Inferior parietal cortex (tissue), 1 donor: ENCODE results near the gene KRT73.

ENCODE experiments used
- DNase-seq: peaks from one replicate; pipeline ENCODE4 v3.0.0-alpha.2; 2016; ENCODE audit errors: extremely low spot score

The KRT73 gene

GRCh38 chr12:52570511-52570910, 47.8 kb downstream of the KRT73 start:
- no peak for DNase-seq

- no peak for DNase-seq
Measured at GRCh38 chr12:52568111-52568510, 50.2 kb downstream of the KRT73 start.

DNA sequence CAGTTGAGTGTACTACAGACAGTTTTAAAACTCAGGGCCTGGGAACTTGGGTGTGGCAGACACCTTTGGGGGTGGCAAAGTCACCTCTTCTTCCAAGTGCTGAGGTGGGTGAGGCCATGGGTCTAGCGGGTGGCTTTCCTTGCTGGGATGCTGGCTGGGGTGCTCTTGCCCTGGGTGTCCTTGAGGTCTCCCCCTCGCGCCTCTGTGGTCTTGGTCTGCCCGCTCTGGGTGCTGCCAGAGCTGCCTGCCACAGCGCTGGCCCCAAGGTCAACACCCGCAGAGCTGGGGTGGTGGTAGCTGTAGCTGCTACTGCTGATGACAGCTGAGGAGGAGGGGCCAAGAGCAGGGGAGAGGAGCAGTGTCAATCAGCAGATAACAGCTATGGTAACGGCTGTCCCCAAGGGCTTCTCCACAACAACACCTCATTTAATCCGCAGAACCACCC, 51.5 kb downstream of the KRT73 start:
- DNase-seq, result no peak

DNA sequence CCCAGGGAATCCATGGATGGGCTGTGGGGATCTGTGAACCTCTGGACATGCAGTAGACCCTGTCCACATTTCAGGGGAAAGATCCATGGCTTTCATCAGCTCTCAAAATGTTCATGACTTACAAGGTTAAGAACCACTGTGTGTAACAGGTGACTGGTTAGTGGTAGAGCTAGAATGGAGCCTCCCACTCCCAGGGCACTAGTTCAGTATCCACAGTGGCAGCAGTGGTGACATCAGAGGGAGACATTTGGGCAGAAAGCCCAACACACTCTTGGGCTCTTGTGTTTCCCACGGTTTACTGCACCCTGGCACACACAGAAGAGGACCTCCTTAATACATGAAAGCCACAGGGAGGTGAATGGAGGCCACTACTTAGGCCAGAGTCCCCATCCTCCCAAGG, 53.8 kb downstream of the KRT73 start:
- DNase-seq, result no peak

GRCh38 chr12:52561880-52562449, 56.4 kb downstream of the KRT73 start:
- no peak for DNase-seq

DNA sequence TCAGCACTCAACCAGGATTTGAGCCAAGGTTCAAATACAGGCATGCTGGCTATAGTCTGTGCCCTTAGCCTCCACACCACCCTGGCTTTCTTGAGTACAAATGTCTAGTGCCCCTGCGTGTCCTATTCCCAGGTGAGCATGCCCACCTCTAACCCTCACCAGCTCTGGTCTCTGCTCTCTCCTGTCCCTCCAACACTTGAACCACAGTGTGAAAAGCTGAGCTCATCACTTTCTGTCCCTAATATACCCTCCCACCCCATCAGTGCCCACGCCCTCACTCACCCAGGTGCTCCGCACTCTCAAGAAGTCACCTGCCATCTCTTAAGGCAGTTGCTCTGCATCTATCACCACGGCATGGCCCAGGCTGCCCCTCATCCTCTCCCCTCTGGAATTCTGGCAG, 58.4 kb downstream of the KRT73 start:
- DNase-seq, result no peak

- DNase-seq, result no peak
Measured at GRCh38 chr12:52558781-52559445, 59.4 kb downstream of the KRT73 start.
